ENCODE data around the gene B4GALT5.
"Not testable (repeated sequence)": the region's sequence is repeated elsewhere in the genome, so short reads cannot be mapped to it uniquely, and the experiment has no call there.

Gene B4GALT5

GRCh38 chr20:49649672-49650071, 64.0 kb downstream of the B4GALT5 start:
- no peak for DNase-seq

DNA sequence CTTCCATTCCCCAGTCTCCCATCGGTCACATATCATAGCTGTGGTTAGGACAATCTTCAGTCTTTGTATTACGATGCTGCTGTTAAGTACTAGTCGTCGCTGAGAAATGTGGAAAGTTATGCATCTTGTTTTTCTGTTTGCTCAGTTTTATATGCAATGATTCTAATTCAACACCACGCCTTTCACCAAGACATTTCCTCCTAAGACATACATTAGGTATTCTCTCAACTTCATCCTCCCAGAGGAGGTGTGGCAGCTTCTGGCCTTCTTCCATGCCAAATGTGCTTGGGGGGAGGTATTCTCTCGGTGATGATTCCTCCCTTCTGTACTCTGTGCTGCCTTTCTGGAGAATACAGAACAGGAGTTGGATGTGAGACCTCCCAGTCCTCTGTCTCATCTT, 66.1 kb downstream of the B4GALT5 start:
- DNase-seq: no peak

DNA sequence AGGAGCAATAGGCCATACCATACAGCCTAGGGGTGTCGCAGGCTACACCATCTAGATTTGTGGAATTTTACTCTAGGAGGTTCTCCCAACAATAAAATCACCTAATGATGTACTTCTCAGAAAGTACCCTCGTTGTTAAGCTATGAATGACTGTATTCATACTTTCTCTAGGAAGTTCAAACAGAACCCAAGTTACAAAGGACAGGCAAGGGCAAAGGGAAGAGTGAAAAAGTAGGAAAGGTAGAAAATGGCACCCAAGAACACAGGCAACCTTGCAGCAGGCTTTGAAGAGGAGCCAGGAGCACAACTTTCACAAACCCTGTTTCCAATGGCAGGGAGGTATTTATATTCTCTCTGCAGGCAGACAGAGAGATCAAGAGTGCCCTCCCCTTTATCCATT, 67.2 kb downstream of the B4GALT5 start:
- no peak for DNase-seq

DNA sequence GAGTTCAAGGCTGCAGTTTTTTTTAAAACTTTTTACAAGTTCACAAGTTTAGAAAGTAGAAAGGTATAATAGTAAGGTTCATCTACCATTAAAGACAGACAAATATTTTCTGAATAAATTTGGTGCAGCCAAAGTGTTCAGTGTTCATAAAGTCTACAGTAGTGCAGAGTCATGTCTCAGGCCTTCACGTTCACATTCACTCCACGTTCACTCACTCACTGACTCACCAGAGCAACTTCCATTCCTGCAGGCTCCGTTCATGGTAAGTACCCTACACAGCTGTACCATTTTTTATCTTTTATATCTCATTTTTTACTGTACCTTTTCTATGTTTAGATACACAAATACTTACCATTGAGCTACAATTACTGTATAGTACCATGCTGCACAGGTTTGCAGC, 67.6 kb downstream of the B4GALT5 start:
- no peak for DNase-seq

DNA sequence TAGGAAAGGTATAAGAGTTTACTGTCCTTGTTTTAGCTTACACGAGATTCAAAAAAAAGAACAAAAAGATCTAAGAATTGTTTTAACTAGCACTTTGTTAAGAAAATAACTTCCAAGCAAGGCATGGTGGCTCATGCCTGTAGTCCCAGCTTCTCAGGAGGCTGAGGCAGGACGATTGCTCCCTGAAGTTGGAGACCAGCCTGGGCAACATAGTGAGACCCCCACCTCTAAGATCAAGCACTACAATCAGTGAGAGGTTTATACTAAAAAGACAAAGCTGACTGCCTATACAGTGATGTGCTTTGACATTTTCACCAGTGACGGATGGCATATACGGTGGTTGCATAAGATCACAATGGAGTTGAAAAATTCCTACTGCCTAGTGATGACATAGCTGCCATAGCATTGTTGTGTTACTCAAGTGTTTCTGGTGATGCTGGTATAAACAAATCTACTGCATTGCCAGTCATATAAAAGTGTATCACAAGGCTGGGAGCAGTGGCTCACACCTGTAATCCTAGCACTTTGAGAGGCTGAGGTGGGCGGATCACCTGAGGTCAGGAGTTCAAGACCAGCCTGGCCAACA, 68.6 kb downstream of the B4GALT5 start:
- DNase-seq: no peak

- DNase-seq: no peak
Measured at GRCh38 chr20:49642816-49643215, 70.9 kb downstream of the B4GALT5 start.

DNA sequence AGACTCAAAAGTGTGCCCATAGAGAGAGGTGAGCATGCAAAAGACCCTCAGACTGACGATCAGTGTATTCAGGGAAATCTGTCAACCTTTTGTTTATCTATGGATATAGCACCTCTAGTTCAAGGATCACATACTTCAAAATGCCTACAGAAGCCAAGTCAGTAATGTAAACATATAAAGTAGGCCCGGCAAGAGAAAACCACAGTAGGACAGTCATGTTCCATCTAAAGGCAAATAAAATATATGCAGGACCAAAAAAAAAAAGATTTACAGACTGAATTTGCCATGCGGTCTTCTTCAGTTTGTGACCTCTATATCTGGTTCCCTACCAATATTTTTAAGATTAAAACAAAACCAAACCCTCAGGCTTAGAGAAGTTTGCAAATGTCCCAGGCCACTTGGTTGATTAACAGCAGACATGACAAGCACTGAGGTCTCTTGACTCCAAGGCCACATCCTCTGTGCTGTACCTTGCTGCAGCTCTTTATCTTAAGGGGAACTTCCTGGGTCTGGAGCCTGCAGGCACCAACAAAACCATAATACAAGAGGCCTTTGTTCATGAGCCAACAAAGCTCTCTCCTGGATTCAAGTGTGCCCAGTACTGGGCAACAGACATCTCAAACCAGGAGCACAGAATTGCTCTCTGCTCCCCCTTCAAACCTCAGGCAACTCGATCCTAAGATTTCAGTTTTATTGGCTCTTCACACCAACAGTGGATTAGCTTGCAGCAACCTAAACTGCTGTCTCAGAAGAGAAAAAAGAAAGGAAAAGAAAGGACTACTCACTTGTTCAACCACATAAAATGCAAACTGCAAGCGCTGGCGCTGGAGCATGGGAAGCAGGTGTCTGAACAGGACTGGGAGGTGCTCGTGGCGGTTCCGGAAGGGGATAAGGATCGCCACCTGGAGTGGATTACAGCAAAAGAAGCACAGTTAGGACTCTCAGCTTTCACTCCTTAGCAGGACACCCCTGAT, 71.7 kb downstream of the B4GALT5 start:
- no peak for DNase-seq

- DNase-seq: no peak
Measured at GRCh38 chr20:49637046-49637637, 76.5 kb downstream of the B4GALT5 start.

DNA sequence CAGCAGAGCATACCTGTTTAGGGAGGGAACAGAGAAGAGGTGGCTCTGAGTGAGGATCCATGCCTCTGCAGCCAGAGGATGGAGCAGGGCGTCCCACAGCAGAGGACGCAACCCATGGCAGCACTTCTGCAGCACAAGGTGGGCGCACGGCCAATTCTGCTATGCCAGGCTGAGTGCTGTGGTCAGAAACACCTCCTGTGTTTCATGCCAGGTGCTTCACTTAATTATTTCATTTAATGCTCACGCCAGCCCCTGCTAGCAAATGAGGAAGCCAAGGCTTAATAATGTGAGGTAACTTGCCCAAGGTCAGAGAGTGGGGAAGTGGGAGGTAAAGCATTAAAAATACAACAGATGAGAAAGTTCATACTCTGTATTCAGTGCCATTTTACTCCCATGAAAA, 77.2 kb downstream of the B4GALT5 start:
- no peak for DNase-seq

DNA sequence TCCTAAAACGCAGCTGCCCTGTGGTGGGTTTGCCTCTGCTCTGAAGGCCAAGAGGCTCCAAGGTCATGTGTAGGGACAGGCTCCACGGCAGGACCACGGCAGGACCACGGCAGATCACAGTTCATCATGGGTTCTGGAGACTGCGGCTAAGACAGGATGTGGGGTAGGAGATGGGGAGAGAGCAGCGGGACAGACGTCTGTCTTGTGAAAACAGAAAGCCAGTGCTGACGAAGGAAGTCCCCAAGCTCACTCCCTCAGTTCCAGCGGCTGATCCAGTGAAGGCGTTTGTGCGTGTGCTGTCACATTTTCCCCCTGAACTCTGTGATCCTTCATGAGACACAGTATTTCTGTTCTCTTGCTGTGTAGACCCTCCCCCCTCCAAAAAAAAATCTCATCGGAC, 77.8 kb downstream of the B4GALT5 start:
- no peak for DNase-seq

DNA sequence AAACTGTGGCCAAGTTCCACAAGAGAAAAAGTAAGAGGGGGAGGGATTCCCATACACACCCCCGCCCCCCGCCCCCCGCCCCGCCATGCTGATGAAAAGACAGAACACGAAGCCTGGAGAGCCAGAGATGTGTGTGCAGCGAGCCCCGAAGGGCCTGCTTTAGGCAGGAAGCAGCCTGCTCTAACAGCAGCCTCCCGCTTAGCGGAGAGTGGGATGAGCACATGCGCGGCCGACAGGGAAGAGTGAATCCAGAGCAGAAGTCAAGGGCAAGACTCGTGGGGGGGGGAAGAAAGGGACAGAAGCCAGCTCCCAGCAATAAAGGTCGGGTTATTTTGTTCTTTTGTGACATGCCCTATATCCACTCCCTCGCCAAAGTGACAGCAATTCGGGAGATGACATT, 78.5 kb downstream of the B4GALT5 start:
- no peak for DNase-seq

GRCh38 chr20:49634116-49634515, 79.6 kb downstream of the B4GALT5 start:
- DNase-seq: no peak

DNA sequence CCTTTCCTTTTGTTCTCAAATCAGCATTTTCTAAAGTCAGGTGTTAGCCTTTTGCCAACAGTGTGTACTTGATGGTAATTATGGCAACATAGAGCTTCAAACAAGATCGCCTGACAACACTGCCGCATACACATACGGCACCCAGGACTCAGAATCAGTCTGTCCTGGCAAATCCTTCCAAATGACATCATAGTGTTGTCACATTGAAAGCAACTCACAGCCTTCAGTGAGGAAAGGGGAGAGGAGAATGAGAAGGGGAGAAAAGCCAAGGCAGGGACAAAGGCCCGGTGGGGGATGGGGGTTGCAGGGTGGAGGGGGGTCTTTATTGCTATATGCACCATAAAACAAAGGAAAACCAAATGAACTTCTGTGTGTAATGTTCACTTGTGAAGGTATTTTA, 80.0 kb downstream of the B4GALT5 start:
- DNase-seq: no peak

DNA sequence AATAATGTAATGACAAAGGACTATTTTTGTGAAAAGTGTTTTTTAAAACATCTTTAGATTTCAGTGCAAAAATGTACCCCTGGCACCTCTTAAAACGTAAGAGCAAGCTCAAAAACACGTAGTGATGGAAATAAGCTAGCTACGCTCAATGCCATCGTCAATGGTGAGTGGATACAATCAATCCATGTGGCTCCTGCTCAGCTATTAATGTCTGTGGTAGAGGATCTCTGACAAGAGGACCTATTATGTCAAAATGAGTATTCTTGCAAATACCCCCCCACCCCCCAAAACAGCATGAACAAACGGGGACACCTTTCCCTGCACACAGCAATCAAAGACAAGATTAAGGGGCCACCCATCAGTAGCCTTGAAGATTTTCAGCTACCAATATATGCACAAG, 80.7 kb downstream of the B4GALT5 start:
- DNase-seq: no peak

DNA sequence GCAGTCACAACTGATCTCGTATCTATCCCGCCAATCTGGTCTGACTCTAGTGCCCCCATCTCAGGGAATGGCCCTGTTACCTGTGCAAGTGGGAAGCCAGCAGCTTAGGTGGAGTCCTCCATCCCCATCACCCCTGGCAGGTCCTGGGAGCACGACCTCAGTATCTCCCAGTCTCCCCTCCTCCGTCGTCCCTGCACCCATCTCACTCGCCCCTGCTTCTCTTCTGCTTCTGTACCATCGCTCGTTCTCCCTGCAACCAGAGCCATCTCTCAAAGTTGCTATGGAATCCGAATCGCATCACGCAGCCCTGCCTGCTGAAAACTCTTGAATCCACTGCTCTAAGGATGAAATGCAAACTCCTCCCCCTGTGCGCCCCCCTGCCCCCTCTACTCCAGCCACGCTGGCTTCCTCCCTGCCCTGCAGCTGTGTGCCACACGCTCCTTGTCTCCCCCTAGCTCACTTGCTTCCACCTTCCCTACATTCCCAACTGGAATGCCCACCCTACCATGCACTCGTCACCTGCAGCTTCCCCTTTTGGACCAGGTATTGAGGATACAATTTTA, 81.7 kb downstream of the B4GALT5 start:
- no peak for DNase-seq

DNA sequence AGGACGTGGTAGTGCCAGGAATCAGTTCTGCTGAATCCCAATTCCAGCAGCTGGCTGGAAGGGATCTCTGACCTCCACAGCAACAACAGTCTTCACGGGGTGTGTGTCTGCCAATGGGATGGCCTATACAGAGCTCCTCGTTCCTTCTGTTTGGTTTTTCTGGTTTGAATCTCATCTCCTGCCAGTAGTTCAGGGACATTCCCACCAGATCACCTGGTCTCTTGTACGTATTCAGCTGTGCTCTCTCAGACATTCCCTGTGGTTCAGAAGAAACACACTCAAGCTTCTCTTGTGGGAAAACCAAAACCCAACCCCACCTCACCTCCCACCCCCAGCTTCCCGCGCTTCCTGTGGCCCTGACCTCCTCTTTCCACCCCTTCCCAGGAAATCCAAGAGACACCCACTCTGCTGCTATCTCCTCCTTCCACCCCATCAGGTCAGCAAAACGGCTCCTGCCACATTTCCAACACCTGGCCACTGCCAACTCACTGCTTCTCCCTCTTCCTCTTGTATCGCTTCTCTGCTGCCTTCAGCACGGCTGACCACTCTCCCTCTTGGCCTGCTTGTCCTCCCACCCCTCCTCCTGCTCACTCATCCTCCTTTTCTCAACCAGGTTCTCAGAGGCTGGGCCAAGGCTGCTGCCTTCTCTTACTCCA, 82.5 kb downstream of the B4GALT5 start:
- no peak for DNase-seq

GRCh38 chr20:49630396-49630951, 83.2 kb downstream of the B4GALT5 start:
- DNase-seq: no peak

DNA sequence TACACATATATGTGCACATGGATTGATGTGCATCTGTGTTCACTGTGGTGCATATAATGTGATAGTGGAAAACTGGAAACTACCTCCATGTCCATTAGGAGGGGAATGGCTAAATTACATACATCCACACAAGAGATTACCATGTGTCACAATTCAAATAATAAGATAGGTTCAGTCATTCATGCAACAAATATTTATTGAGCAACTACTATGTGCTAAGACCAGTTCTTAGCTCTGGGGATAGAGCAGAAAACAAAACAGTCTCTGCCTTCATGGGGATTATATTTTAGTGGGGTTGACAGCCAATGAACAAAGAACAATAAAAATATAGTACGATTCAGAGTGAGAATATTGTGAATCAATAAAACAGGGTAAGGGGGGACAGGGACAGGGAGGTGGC, 84.1 kb downstream of the B4GALT5 start:
- DNase-seq: no peak

GRCh38 chr20:49628280-49628679, 85.4 kb downstream of the B4GALT5 start:
- DNase-seq: not testable (repeated sequence)

- DNase-seq: no peak
Measured at GRCh38 chr20:49627329-49627761, 86.3 kb downstream of the B4GALT5 start.

- not testable (repeated sequence) for DNase-seq
Measured at GRCh38 chr20:49624988-49625387, 88.7 kb downstream of the B4GALT5 start.

GRCh38 chr20:49624317-49624716, 89.4 kb downstream of the B4GALT5 start:
- no peak for DNase-seq

GRCh38 chr20:49622243-49622642, 91.4 kb downstream of the B4GALT5 start:
- no peak for DNase-seq

Measured in activated naive CD4-positive, alpha-beta T cell (primary cell).